Erythroblast (primary cell): Measurements from ENCODE around the gene NECAB3.

ENCODE experiments used
- GATA1 ChIP-seq: IDR thresholded peaks from 2 replicates; pipeline ENCODE4 v1.6.1; 2011; ENCODE audit warnings: low read depth, mild to moderate bottlenecking, control low read depth, low read length, moderate library complexity
- POLR2A ChIP-seq: IDR thresholded peaks from 2 replicates; pipeline ENCODE4 v1.6.1; 2011; ENCODE audit warnings: mild to moderate bottlenecking, low read length

DNA sequence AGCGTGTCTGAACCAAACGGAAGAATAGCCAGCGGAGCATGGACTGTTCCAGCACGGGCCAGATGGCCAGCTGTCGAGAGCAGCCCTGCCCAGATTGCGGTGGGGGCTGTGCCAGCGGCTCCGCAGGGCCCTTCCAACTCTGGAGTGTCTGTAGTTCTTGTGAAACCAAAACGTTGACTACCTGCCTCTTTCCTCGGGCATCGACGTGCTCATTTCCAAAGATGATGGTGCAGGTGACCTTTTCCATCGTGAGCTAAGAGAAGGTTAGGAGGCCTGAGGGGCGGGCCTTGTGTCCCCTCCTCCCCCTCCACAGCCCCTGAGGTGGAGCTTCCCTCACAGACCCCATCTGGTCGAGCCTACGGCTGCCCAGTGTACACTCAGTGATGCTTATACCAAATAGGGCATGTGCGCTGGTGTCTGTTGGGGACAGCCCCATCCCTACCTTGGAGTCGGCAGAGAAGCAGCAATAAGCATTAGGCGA lies 25.0 kb downstream of the NECAB3 start:
- TF ChIP-seq POLR2A (no peak), GATA1 (no peak)
